Activated CD4-positive, alpha-beta memory T cell treated with anti-CD3 and anti-CD28 coated beads for 36 hours (primary cell): ENCODE measurements around the gene TRABD2A. TPM values are rescaled to one million over a fixed set of nuclear protein-coding genes. Genes with fewer than 3 reads are reported as not detected.

Source experiments
- CTCF ChIA-PET: fragments of 350-600 bp; sonication (Branson Sonifier 250); formaldehyde crosslinking; loops from one replicate; lab custom pipeline; 2021; ENCODE audit warnings: antibody characterized with exemption, inconsistent platforms; lab: Charles Lee
- POLR2A ChIA-PET: fragments of 350-600 bp; sonication (Branson Sonifier 250); formaldehyde crosslinking; loops from one replicate; lab custom pipeline; 2021; ENCODE audit warnings: antibody characterized with exemption; lab: Charles Lee
- DNase-seq: peaks from one replicate; pipeline ENCODE4 v3.0.0-alpha.2; 2020
- H3K27ac Mint-ChIP-seq: one replicate; pipeline ENCODE4 v1.8.0; 2021; ENCODE audit warnings: mixed read lengths
- H3K27me3 Mint-ChIP-seq: one replicate; pipeline ENCODE4 v1.8.0; 2021; ENCODE audit warnings: mixed read lengths
- H3K36me3 Mint-ChIP-seq: one replicate; pipeline ENCODE4 v1.8.0; 2021; ENCODE audit warnings: mixed read lengths
- H3K4me1 Mint-ChIP-seq: one replicate; pipeline ENCODE4 v1.8.0; 2021; ENCODE audit warnings: low read depth, mixed read lengths
- H3K4me3 Mint-ChIP-seq: one replicate; pipeline ENCODE4 v1.8.0; 2021; ENCODE audit warnings: mild to moderate bottlenecking, mixed read lengths
- H3K9me3 Mint-ChIP-seq: one replicate; pipeline ENCODE4 v1.8.0; 2021; ENCODE audit warnings: mixed read lengths
- intact Hi-C: fragments of 100-400 bp; cut with micrococcal nuclease; formaldehyde crosslinking; loops from one replicate; pipeline ENCODE4 v1.15.1; 2023
- total RNA-seq, 2 experiments: library from RNA; stranded (reverse); gene quantifications; one replicate each; pipeline ENCODE4 v1.2.3, GENCODE V29; 2021

The TRABD2A gene
- total RNA-seq, 2 experiments from 2014 or later: 29.6 to 30.1 TPM

DNA sequence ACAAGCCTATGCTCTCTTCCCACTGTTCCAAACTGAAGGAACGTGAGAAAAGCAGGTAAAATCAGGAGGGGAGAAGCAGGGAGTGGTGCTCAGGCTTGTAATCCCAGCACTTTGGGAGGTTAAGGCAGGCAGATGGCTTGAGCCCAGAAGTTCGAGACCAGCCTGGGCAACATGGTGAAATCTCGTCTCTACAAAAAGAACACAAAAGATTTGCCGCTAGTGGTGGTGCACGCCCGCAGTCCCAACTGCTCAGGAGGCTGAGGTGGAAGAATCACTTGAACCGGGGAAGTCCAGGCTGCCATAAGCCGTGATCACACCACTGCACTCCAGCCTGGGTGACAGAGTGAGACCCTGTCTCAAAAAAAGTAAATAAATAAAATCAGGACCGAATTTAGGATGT, 23.3 kb upstream of the TRABD2A start:
- intact Hi-C loops: loop anchor here (2.0 kb wide), 1 partner anchor 67 kb away; the partner anchor contains the start of gene KCMF1
- H3K36me3 Mint-ChIP-seq: peaks cover 26% of the 10 kb centered on the region
- no peaks in the 10 kb centered on the region for H3K27me3 Mint-ChIP-seq
- ChIA-PET POLR2A (interaction anchor here (3.2 to 5.1 kb wide), 6 partner anchors 10 to 35 kb away, joined by 14 to 41 read pairs (median 33); partner anchors contain the start of gene TRABD2A), CTCF (interaction anchor here (1.0 to 11.8 kb wide), 4 partner anchors 15 to 22 kb away, joined by 4 to 117 read pairs (median 5); no protein-coding TSS in a partner anchor)
- peaks cover 67% of the 10 kb centered on the region for H3K4me1 Mint-ChIP-seq
- DNase-seq: no peak
- peak overlapping the region; percentile 73 for H3K4me3 Mint-ChIP-seq
- peaks cover 2% of the 10 kb centered on the region for H3K9me3 Mint-ChIP-seq
- peak overlapping the region; percentile 86 for H3K27ac Mint-ChIP-seq

DNA sequence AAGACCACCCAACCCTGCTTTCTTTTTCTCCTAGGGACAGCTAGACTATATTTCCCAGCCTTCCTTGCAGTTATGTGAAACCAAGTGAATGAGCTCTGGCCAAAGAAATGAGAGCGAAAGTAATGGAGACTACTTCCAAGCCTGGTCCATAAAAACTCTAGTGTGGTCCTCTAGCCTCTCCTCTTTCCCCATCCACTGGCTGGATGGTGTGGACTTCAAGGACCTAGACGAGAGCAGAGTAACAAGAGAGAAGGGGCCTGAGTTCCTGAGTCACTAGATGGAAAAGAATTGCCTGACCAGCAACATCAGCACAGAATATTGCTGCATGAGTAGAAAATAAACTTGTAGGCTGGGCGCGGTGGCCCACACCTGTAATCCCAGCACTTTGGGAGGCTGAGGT, 21.6 kb upstream of the TRABD2A start:
- Mint-ChIP-seq H3K36me3 (peaks cover 19% of the 10 kb centered on the region), H3K27me3 (no peaks in the 10 kb centered on the region), H3K27ac (peak overlapping the region; percentile 31), H3K4me3 (no peak overlapping the region), H3K4me1 (peaks cover 68% of the 10 kb centered on the region), H3K9me3 (no peaks in the 10 kb centered on the region)
- no peak for DNase-seq
- CTCF ChIA-PET: interaction anchor here (1.6 to 11.8 kb wide), 2 partner anchors 18 to 23 kb away, joined by 3 to 117 read pairs; no protein-coding TSS in a partner anchor
- intact Hi-C loops: no loop called here
- POLR2A ChIA-PET: no interaction called here

DNA sequence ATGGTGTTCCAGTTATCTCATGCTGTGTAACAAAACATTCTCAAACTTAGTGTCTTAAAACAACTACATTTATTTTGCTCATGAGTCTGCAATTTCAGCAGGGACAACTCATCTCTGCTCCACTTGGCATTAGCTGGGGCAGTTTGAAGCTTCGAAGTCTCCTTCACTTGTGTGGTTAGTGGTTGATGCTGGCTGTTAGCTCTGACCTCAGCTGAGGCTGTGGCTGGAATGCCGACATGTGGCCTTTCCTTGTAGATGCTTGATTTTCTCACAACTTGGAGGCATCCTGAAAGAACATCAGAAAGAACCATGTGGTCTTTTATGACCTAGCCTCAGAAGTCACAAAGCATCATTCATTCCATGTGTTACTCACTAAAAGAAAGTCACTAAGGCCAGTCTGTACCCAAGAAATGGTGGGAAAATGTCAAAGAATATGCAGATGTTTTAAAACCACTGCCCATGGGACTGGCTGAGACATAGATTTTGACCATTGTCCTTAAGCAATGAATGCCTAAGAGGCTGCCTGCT, 20.8 kb upstream of the TRABD2A start:
- H3K4me1 Mint-ChIP-seq: peaks cover 65% of the 10 kb centered on the region
- H3K4me3 Mint-ChIP-seq: no peak overlapping the region
- H3K27ac Mint-ChIP-seq: no peak overlapping the region
- CTCF ChIA-PET: interaction anchor here (0.7 to 11.8 kb wide), 3 partner anchors 14 to 24 kb away, joined by 3 to 117 read pairs (median 3); no protein-coding TSS in a partner anchor
- no peaks in the 10 kb centered on the region for H3K9me3 Mint-ChIP-seq
- DNase-seq: no peak
- H3K27me3 Mint-ChIP-seq: no peaks in the 10 kb centered on the region
- POLR2A ChIA-PET: interaction anchor here (2.0 kb wide), 1 partner anchor 13 kb away, joined by 5 read pairs; no protein-coding TSS in a partner anchor
- peaks cover 10% of the 10 kb centered on the region for H3K36me3 Mint-ChIP-seq
- intact Hi-C loops: no loop called here

DNA sequence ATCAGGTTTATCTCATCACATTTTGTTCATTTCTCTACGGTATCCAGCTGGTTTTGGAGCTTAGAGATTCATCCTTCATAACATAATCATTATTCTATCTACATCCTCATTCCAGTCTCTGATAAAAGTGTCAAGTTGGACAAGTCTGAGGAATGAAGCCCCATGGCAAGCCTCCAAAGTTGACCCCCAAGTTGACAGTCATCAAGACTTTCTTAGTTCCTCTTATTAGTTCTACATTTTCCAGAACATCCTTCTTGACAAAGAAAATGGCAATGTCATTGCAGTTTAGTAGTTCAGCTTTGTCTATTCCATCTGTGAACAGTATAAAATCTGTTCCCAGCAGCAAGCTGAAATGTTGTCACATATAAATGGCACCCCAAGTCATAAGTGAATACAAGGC, 20.1 kb upstream of the TRABD2A start:
- no peak for DNase-seq
- Mint-ChIP-seq H3K4me3 (no peak overlapping the region), H3K4me1 (peaks cover 70% of the 10 kb centered on the region), H3K9me3 (no peaks in the 10 kb centered on the region), H3K27me3 (no peaks in the 10 kb centered on the region), H3K36me3 (peaks cover 4% of the 10 kb centered on the region), H3K27ac (no peak overlapping the region)
- ChIA-PET CTCF (interaction anchor here (1.5 to 11.8 kb wide), 2 partner anchors 13 to 25 kb away, joined by 5 to 117 read pairs; no protein-coding TSS in a partner anchor), POLR2A (interaction anchor here (1.1 to 2.0 kb wide), 2 partner anchors 12 to 18 kb away, joined by 3 to 5 read pairs; no protein-coding TSS in a partner anchor)
- intact Hi-C loops: no loop called here

DNA sequence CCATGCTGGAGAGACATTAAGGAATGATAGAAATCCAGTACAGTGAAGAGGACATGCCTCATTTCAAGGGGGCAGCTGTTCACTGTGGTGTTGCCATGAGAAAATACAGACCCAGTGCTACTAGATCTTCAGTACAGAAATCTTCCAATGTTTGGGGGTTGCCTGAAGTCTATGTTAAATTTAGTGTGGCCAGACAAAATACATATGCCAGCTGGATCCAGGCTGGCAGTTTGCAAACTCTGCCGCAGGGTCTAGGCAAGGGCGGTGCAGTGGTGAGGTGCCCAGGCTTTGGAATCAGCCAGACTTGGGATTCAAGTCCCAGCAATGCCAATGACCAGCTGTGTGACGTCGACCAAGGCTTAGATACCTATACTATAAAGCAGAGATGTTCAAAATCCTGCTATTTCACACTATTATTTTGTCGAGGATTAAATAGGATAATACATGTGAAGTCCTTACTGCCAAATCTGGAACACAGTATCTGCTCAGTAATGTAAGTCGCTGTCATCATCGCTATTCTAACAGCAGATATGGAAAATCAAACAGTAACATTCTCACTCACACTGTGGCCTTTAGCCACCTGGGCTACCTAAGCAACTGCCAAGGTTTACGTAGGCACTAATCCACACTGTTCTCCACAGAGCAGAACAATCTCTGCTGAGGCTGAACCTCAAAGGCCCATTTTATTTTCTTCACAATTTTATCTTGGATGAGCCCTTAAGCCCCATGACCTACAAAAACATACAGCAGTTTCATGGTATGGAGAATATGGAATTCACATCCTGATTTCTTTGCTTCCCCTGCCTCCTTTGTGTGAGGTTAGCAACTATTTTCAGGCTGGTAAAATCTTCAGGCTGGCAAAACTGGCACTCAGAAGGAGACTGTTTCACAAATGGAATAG, 18.7 kb upstream of the TRABD2A start:
- DNase-seq: no peak
- Mint-ChIP-seq H3K4me3 (no peak overlapping the region), H3K36me3 (no peaks in the 10 kb centered on the region), H3K4me1 (peaks cover 76% of the 10 kb centered on the region), H3K27me3 (no peaks in the 10 kb centered on the region), H3K27ac (peak overlapping the region; percentile 99), H3K9me3 (no peaks in the 10 kb centered on the region)
- ChIA-PET POLR2A (no interaction called here), CTCF (interaction anchor here (1.4 to 11.8 kb wide), 4 partner anchors 11 to 26 kb away, joined by 5 to 117 read pairs (median 5); no protein-coding TSS in a partner anchor)
- intact Hi-C loops: loop anchor here (2.0 kb wide), 1 partner anchor 17 kb away; no protein-coding TSS in a partner anchor

DNA sequence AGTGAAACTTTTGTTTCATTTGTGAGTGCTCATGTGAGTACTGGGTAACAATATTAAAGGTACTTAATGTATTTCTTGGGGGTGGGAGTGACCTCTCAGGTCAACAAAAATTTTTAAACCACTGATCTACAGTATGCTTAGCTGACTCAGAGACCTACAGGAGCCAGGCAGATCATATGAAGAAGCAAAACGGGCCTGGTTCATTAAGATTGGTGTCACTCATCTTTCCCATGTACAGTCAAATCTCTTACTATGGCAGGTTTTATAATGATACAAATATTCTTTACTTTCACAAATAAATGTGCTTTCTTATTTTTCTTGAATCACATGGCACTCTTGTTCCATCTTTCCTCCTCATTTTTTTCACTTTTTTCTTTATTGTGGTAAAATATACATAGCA, 16.9 kb upstream of the TRABD2A start:
- Mint-ChIP-seq H3K9me3 (no peaks in the 10 kb centered on the region), H3K4me1 (peaks cover 71% of the 10 kb centered on the region), H3K4me3 (no peak overlapping the region), H3K36me3 (no peaks in the 10 kb centered on the region), H3K27ac (peak overlapping the region; percentile 99), H3K27me3 (no peaks in the 10 kb centered on the region)
- POLR2A ChIA-PET: interaction anchor here (0.5 to 2.4 kb wide), 6 partner anchors 7 to 74 kb away, joined by 3 to 19 read pairs (median 3); no protein-coding TSS in a partner anchor
- DNase-seq: no peak
- intact Hi-C loops: loop anchor here (1.0 to 2.0 kb wide), 3 partner anchors 9 to 15 kb away; no protein-coding TSS in a partner anchor
- CTCF ChIA-PET: interaction anchor here (0.8 to 11.8 kb wide), 5 partner anchors 11 to 47 kb away, joined by 3 to 117 read pairs (median 5); no protein-coding TSS in a partner anchor

DNA sequence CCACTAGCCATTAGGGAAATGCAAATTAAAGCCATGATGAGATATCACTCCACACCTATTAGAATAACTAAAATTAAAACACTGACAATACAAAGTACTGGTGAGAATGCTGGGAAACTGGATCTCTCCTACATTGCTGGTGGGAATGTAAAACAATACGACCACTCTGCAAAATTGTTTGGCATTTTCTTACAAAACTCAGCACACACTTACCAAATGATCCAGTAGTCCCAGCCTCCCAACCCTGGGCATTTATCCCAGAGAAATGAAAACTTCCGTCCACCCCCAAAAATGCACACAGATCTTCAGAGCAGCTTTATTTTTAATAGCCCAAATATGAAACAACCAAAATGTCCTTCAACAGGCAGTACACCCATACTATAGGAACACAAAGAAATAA, 15.7 kb upstream of the TRABD2A start:
- CTCF ChIA-PET: interaction anchor here (3.9 kb wide), 1 partner anchor 28 kb away, joined by 37 read pairs; no protein-coding TSS in a partner anchor
- POLR2A ChIA-PET: interaction anchor here (2.4 kb wide), 1 partner anchor 10 kb away, joined by 19 read pairs; no protein-coding TSS in a partner anchor

DNA sequence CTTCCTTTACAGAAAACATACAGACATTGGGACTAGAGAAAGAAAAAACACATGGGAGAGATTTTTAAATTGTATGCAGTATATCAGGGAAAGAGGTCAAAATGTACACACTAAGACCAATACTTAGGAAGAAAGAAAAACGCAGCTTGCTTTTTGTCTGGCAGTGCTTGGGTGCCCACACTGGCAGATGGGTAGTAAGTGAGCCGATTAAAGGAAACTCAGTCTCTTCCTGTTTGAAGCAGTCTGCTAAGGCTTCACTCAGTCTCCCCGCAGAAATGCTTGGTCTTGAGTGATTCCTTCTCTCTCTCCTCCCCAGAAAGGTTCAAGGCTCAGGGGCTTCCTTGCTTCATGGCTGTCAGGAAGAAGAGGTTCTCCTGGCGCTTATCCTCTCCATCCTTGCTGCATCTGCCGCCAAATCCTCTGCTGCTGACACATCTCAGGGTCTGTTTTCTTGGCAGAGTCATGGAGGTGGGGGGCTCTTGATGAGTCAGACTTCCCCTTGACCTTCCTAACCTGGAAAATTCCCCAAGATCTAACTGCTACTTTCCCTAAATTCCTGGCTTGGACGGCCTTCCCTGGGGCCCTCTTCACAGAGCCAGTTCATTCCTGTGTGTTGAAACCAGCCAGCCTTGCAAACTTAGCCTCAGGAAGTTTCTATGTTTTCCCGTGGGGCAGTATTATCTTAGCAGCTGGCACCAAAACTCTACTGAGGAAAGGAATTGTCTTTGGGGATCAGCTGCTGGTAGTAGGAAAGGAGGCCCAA, 14.1 kb upstream of the TRABD2A start:
- Mint-ChIP-seq H3K4me3 (peak overlapping the region; percentile 30), H3K9me3 (no peaks in the 10 kb centered on the region), H3K4me1 (peaks cover 59% of the 10 kb centered on the region), H3K36me3 (no peaks in the 10 kb centered on the region), H3K27ac (peak overlapping the region; percentile 85), H3K27me3 (no peaks in the 10 kb centered on the region)
- intact Hi-C loops: loop anchor here (1.0 kb wide), 1 partner anchor 30 kb away; no protein-coding TSS in a partner anchor
- ChIA-PET CTCF (interaction anchor here (1.1 to 3.9 kb wide), 3 partner anchors 12 to 30 kb away, joined by 4 to 37 read pairs (median 15); no protein-coding TSS in a partner anchor), POLR2A (interaction anchor here (3.3 kb wide), 1 partner anchor 11 kb away, joined by 14 read pairs; the partner anchor contains the start of gene TMSB10)
- DNase-seq: no peak

More for the DNA sequence above, 15.7 kb upstream of the TRABD2A start:
- no peak for DNase-seq
- Mint-ChIP-seq H3K9me3 (no peaks in the 10 kb centered on the region), H3K27ac (peak overlapping the region; percentile 3), H3K36me3 (no peaks in the 10 kb centered on the region), H3K4me1 (peaks cover 61% of the 10 kb centered on the region), H3K27me3 (no peaks in the 10 kb centered on the region), H3K4me3 (no peak overlapping the region)
- intact Hi-C loops: no loop called here

DNA sequence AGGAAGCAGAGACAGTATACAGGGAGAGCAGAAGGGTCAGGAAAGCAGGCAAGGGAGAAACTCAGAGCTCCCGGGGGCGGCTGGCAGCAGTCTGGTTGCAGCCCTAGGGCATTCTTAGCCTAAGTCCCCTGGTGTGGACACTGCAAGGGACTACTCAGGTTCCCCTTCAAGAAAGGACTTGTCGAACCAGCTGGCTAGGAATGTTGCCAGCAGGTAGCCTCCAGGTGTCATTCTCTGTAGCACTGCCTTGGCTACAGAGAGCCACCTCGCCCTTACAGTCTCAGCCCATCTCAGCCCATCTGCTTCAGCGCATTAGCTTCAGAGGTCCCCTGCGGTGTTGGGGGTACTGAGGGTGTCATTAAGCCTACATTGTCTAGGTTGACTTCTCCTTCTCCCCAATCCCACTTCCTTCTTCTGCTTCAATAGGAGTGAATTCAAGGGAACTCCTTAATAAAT, 13.3 kb upstream of the TRABD2A start:
- peak overlapping the region; percentile 85 for H3K27ac Mint-ChIP-seq
- H3K4me1 Mint-ChIP-seq: peaks cover 58% of the 10 kb centered on the region
- intact Hi-C loops: loop anchor here (1.0 kb wide), 1 partner anchor 31 kb away; no protein-coding TSS in a partner anchor
- H3K36me3 Mint-ChIP-seq: no peaks in the 10 kb centered on the region
- H3K9me3 Mint-ChIP-seq: no peaks in the 10 kb centered on the region
- no peaks in the 10 kb centered on the region for H3K27me3 Mint-ChIP-seq
- ChIA-PET POLR2A (interaction anchor here (0.8 to 3.3 kb wide), 3 partner anchors 12 to 26 kb away, joined by 3 to 14 read pairs (median 4); partner anchors contain the start of gene TMSB10), CTCF (interaction anchor here (1.1 to 3.9 kb wide), 5 partner anchors 12 to 31 kb away, joined by 3 to 37 read pairs (median 4); partner anchors contain the start of gene TRABD2A)
- DNase-seq: no peak
- peak overlapping the region; percentile 30 for H3K4me3 Mint-ChIP-seq

DNA sequence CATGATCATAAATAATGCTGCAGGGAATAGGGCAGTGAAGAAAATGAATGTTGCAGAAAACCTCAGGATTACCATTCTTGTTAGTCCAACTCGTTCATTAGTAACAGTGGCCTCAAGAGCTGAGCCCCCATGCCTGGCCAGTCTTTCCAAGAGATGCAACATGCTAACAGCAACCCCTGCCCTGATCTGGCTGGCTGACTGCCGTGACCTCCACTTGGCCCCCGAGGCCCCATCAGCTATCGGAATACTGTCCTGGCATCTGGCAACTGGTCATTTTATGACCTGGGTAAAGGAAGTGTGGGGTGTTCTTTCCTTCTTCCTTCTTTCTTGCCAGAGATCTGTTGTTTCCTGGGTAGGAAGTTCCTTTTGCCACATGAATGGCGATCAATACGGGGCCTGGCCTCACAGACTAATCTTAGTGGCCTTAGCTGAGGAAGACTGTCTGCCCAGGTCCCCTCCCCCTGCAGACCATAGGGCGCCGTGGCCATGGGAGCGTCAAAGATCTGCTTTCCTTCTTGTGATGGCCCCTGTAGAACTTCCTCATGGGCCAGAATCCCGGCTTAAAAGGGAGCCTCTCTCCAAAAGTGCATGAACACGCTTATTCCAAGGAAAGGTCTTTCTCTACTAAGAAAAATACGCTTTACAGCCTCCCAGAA, 10.6 kb upstream of the TRABD2A start:
- peak overlapping the region; percentile 4 for H3K27ac Mint-ChIP-seq
- no peaks in the 10 kb centered on the region for H3K27me3 Mint-ChIP-seq
- H3K4me3 Mint-ChIP-seq: no peak overlapping the region
- CTCF ChIA-PET: interaction anchor here (1.3 to 1.5 kb wide), 2 partner anchors 9 to 34 kb away, joined by 4 to 6 read pairs; no protein-coding TSS in a partner anchor
- H3K4me1 Mint-ChIP-seq: peaks cover 60% of the 10 kb centered on the region
- POLR2A ChIA-PET: no interaction called here
- H3K36me3 Mint-ChIP-seq: no peaks in the 10 kb centered on the region
- intact Hi-C loops: no loop called here
- H3K9me3 Mint-ChIP-seq: no peaks in the 10 kb centered on the region
- no peak for DNase-seq
